HepG2 (cell line): ENCODE data around the gene B4GALT5. TPM values are rescaled to one million over a fixed set of nuclear protein-coding genes. Genes with fewer than 3 reads are reported as not detected.

Experiments used
- TOE1 ChIP-seq: sonication (generic); formaldehyde crosslinking; IDR thresholded peaks from 2 replicates; pipeline ENCODE4 v1.4.0; 2020; ENCODE audit warnings: mild to moderate bottlenecking, missing genetic modification reagents
- ZNF329 ChIP-seq: sonication (generic); formaldehyde crosslinking; IDR thresholded peaks from 2 replicates; pipeline ENCODE4 v1.9.0; 2021; ENCODE audit warnings: low read depth, mild to moderate bottlenecking, missing genetic modification reagents
- ZNF7 ChIP-seq: IDR thresholded peaks from 2 replicates; pipeline ENCODE4 v1.6.1; 2016; ENCODE audit warnings: missing biosample characterization, missing genetic modification reagents
- ZNF792 ChIP-seq: IDR thresholded peaks from 2 replicates; pipeline ENCODE4 v1.6.1; 2016
- polyA plus RNA-seq, 8 experiments: library from polyadenylated mRNA; depleted of rRNA in 3 of 8; stranded (reverse) in 7 of 8; unstranded in 1 of 8; fragments of >200 nt; fragmentation: Illumina TruSeq in 4 of 8; extraction: Trizol in 4 of 8; gene quantifications; 2 replicates each; pipeline versions ENCODE4 v1.2.1 to v1.2.3, GENCODE V29; 2011 to 2016; ENCODE audit warnings: low read depth in 4 of 8, missing spikeins in 1 of 8, mixed read lengths in 1 of 8; ENCODE audit not compliant: insufficient read depth in 1 of 8
- total RNA-seq, 5 experiments: library from RNA; depleted of rRNA; stranded (reverse); fragments of >200 nt; fragmentation: Illumina TruSeq; extraction: Trizol; gene quantifications; 2 replicates each; pipeline ENCODE4 v1.2.3, GENCODE V29; 2016; ENCODE audit warnings: low read depth in 1 of 5
- TF ChIP-seq, protein P1 (sequence below): sonication (generic); formaldehyde crosslinking; IDR thresholded peaks from 2 replicates; pipeline ENCODE4 v1.4.0; 2020; ENCODE audit warnings: missing genetic modification reagents
- TF ChIP-seq, protein P2 (sequence below): sonication (generic); formaldehyde crosslinking; IDR thresholded peaks from 2 replicates; pipeline ENCODE4 v1.5.0; 2020; ENCODE audit warnings: mild to moderate bottlenecking, missing genetic modification reagents, borderline replicate concordance
- TF ChIP-seq, protein P3 (sequence below): sonication (generic); formaldehyde crosslinking; IDR thresholded peaks from 2 replicates; pipeline ENCODE4 v1.5.1; 2020; ENCODE audit warnings: missing genetic modification reagents, mild to moderate bottlenecking, borderline replicate concordance
- TF ChIP-seq, protein P4 (sequence below): sonication (generic); formaldehyde crosslinking; IDR thresholded peaks from one replicate; pipeline ENCODE4 v1.5.1; 2020; ENCODE audit warnings: mild to moderate bottlenecking, missing genetic modification reagents; ENCODE audit errors: not compliant biosample characterization
- TF ChIP-seq, protein P5 (sequence below): IDR thresholded peaks from 2 replicates; pipeline ENCODE4 v1.6.1; 2012; ENCODE audit warnings: inconsistent platforms

B4GALT5 gene
- total and polyA plus RNA-seq, 2 of the 13 experiments (the other 11 are each of a cell fraction or from before 2014, with no cell fraction given), result 27.3 to 30.9 TPM

DNA sequence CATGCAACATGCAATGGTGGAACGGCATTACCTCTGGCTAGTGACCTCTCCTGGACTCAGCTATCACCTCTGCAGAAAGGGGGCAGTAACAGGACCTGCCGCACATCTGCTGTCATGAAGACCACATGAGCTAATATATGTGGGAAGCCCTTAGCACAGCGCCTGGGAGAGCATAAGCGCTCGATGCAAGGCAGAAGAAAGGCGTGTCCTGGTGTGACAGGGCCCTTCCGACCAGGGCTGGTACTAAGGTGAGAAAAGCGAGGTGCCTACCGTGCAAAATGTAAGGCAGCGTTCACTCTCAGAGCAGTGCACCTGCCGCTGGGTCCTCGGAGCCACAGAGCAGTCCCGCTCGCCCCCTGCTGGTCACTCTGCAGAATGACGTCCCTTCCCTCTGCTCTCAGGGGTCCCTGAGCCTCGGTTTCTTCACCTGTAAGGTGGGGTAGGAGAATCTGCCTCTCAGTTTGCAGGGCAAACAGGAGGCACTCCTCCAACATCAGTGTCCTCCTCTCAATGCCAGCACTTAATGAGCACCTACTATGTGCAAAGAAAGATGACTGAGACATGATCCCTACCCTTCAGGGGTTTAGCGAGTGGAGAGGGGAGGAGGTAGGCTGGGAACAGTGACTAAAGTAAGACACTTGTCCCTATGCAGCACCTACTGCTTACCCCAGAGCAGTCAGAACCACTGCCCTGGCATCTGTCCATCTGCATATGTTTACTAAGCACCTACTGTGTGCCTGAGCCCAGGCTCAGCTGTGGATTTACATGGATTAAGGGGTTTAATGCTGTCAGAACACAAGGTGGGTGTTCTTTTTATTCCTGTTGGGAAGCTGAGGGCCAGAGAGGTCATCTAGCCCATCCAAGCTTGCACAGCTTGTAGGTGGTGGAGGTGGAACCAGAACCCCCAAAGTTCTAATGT lies 104.7 kb downstream of the B4GALT5 start (continued):
- TF ChIP-seq, protein P1, sequence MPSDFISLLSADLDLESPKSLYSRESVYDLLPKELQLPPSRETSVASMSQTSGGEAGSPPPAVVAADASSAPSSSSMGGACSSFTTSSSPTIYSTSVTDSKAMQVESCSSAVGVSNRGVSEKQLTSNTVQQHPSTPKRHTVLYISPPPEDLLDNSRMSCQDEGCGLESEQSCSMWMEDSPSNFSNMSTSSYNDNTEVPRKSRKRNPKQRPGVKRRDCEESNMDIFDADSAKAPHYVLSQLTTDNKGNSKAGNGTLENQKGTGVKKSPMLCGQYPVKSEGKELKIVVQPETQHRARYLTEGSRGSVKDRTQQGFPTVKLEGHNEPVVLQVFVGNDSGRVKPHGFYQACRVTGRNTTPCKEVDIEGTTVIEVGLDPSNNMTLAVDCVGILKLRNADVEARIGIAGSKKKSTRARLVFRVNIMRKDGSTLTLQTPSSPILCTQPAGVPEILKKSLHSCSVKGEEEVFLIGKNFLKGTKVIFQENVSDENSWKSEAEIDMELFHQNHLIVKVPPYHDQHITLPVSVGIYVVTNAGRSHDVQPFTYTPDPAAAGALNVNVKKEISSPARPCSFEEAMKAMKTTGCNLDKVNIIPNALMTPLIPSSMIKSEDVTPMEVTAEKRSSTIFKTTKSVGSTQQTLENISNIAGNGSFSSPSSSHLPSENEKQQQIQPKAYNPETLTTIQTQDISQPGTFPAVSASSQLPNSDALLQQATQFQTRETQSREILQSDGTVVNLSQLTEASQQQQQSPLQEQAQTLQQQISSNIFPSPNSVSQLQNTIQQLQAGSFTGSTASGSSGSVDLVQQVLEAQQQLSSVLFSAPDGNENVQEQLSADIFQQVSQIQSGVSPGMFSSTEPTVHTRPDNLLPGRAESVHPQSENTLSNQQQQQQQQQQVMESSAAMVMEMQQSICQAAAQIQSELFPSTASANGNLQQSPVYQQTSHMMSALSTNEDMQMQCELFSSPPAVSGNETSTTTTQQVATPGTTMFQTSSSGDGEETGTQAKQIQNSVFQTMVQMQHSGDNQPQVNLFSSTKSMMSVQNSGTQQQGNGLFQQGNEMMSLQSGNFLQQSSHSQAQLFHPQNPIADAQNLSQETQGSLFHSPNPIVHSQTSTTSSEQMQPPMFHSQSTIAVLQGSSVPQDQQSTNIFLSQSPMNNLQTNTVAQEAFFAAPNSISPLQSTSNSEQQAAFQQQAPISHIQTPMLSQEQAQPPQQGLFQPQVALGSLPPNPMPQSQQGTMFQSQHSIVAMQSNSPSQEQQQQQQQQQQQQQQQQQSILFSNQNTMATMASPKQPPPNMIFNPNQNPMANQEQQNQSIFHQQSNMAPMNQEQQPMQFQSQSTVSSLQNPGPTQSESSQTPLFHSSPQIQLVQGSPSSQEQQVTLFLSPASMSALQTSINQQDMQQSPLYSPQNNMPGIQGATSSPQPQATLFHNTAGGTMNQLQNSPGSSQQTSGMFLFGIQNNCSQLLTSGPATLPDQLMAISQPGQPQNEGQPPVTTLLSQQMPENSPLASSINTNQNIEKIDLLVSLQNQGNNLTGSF (CRISPR knock-in tag), result no peak
- TF ChIP-seq, protein P2, sequence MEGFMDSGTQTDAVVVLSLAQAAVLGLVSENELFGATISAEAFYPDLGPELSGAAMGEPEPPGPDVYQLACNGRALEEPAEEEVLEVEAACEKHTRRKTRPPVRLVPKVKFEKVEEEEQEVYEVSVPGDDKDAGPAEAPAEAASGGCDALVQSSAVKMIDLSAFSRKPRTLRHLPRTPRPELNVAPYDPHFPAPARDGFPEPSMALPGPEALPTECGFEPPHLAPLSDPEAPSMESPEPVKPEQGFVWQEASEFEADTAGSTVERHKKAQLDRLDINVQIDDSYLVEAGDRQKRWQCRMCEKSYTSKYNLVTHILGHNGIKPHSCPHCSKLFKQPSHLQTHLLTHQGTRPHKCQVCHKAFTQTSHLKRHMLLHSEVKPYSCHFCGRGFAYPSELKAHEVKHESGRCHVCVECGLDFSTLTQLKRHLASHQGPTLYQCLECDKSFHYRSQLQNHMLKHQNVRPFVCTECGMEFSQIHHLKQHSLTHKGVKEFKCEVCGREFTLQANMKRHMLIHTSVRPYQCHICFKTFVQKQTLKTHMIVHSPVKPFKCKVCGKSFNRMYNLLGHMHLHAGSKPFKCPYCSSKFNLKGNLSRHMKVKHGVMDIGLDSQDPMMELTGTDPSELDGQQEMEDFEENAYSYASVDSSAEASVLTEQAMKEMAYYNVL (CRISPR knock-in tag), result 0 out of 2 replicates have a peak, but pooled peaks have one; percentile 23
- TF ChIP-seq, protein P3, sequence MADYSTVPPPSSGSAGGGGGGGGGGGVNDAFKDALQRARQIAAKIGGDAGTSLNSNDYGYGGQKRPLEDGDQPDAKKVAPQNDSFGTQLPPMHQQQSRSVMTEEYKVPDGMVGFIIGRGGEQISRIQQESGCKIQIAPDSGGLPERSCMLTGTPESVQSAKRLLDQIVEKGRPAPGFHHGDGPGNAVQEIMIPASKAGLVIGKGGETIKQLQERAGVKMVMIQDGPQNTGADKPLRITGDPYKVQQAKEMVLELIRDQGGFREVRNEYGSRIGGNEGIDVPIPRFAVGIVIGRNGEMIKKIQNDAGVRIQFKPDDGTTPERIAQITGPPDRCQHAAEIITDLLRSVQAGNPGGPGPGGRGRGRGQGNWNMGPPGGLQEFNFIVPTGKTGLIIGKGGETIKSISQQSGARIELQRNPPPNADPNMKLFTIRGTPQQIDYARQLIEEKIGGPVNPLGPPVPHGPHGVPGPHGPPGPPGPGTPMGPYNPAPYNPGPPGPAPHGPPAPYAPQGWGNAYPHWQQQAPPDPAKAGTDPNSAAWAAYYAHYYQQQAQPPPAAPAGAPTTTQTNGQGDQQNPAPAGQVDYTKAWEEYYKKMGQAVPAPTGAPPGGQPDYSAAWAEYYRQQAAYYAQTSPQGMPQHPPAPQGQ (CRISPR knock-in tag), result 0 out of 2 replicates have a peak, but pooled peaks have one; percentile 86
- peak; percentile 86 for TF ChIP-seq ZNF329
- TF ChIP-seq, protein P4, sequence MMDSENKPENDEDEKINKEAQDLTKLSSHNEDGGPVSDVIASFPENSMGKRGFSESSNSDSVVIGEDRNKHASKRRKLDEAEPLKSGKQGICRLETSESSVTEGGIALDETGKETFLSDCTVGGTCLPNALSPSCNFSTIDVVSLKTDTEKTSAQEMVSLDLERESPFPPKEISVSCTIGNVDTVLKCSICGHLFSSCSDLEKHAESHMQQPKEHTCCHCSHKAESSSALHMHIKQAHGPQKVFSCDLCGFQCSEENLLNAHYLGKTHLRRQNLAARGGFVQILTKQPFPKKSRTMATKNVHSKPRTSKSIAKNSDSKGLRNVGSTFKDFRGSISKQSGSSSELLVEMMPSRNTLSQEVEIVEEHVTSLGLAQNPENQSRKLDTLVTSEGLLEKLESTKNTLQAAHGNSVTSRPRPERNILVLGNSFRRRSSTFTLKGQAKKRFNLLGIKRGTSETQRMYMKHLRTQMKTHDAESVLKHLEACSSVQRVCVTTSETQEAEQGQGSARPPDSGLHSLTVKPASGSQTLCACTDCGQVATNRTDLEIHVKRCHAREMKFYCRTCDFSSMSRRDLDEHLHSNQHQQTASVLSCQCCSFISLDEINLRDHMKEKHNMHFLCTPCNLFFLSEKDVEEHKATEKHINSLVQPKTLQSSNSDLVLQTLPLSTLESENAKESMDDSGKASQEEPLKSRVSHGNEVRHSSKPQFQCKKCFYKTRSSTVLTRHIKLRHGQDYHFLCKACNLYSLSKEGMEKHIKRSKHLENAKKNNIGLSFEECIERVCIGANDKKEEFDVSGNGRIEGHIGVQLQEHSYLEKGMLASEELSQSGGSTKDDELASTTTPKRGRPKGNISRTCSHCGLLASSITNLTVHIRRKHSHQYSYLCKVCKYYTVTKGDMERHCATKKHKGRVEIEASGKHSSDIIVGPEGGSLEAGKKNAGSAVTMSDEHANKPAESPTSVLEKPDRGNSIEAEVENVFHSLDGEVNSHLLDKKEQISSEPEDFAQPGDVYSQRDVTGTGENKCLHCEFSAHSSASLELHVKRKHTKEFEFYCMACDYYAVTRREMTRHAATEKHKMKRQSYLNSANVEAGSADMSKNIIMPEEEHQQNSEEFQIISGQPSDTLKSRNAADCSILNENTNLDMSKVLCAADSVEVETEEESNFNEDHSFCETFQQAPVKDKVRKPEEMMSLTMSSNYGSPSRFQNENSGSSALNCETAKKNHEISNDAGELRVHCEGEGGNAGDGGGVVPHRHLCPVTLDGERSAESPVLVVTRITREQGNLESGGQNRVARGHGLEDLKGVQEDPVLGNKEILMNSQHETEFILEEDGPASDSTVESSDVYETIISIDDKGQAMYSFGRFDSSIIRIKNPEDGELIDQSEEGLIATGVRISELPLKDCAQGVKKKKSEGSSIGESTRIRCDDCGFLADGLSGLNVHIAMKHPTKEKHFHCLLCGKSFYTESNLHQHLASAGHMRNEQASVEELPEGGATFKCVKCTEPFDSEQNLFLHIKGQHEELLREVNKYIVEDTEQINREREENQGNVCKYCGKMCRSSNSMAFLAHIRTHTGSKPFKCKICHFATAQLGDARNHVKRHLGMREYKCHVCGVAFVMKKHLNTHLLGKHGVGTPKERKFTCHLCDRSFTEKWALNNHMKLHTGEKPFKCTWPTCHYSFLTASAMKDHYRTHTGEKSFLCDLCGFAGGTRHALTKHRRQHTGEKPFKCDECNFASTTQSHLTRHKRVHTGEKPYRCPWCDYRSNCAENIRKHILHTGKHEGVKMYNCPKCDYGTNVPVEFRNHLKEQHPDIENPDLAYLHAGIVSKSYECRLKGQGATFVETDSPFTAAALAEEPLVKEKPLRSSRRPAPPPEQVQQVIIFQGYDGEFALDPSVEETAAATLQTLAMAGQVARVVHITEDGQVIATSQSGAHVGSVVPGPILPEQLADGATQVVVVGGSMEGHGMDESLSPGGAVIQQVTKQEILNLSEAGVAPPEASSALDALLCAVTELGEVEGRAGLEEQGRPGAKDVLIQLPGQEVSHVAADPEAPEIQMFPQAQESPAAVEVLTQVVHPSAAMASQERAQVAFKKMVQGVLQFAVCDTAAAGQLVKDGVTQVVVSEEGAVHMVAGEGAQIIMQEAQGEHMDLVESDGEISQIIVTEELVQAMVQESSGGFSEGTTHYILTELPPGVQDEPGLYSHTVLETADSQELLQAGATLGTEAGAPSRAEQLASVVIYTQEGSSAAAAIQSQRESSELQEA, result peak; percentile 41
- no peak; the same call in 1 of the 2 replicates for TF ChIP-seq TOE1
- TF ChIP-seq, protein P5, sequence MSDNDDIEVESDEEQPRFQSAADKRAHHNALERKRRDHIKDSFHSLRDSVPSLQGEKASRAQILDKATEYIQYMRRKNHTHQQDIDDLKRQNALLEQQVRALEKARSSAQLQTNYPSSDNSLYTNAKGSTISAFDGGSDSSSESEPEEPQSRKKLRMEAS, result peak; percentile 69; the same call in 1 of the 2 replicates
- no peak for TF ChIP-seq ZNF7
- peak; percentile 82 for TF ChIP-seq ZNF792
